ENCODE data around the gene HEPN1.
A peak's percentile ranks its signal among the peaks of the same experiment; 100 is the strongest.

HEPN1 gene

DNA sequence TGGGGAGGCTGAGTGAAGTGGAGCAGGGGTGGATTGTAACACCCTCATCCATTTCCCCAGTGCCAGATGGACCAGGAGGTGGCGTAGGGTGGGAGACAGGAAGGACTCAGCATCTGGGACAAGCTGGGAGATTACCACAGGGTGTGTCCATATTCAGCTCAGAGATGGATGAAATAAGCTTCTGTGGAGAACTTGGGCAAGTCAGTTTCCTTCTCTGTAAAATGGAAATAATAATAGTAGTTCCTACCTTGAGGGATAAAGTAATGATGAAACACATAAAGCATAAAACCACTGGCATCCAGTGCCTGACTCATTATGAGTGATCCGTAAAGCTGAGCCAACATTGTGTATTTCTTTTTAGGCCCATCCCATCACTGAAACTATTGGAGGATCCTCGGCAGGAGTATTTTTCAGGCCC, 20.8 kb upstream of the HEPN1 start:
- Histone ChIP-seq H3K4me1 (ENCODE audit: control insufficient read depth in 2 of 2, insufficient read depth in 1 of 2, low read depth in 1 of 2, low read length in 2 of 2) (peaks cover 3 to 8% of the 10 kb centered on the region in 2 donors), H2BK15ac (ENCODE audit: low read length) (no peak overlapping the region), H3K79me1 (ENCODE audit: low read depth, low read length) (no peaks in the 10 kb centered on the region), H3K27ac (replicated peaks; ENCODE audit: low read length) (no peak overlapping the region), H4K91ac (ENCODE audit: low read depth, low read length, poor library complexity) (no peak overlapping the region), H2AFZ (ENCODE audit: low read length) (peak overlapping the region; percentile 92), H3K9me3 (replicated peaks in 1 of 2; ENCODE audit: control insufficient read depth in 2 of 2, insufficient read depth in 1 of 2, low read depth in 1 of 2, low read length in 2 of 2) (no peaks in the 10 kb centered on the region), H3K9ac (ENCODE audit: low read depth, low read length, poor library complexity) (no peak overlapping the region), H3K27me3 (ENCODE audit: control insufficient read depth in 3 of 3, insufficient read depth in 3 of 3, low read depth in 1 of 3, low read length in 3 of 3) (peaks cover 0 to 34% (median 0%) of the 10 kb centered on the region in 3 experiments), H3K14ac (ENCODE audit: low read length) (no peak overlapping the region), H3K23ac (ENCODE audit: low read depth, low read length, poor library complexity) (no peak overlapping the region), H3K36me3 (replicated peaks in 1 of 2; ENCODE audit: control insufficient read depth in 2 of 2, insufficient read depth in 2 of 2, low read length in 2 of 2) (no peaks in the 10 kb centered on the region), H3K4me2 (ENCODE audit: insufficient read depth, low read length, poor library complexity, severe bottlenecking) (no peak overlapping the region), H4K8ac (ENCODE audit: low read depth, low read length) (no peak overlapping the region), H2AK5ac (ENCODE audit: low read depth, low read length) (no peak overlapping the region), H3K18ac (ENCODE audit: low read length) (no peak overlapping the region), H2BK5ac (ENCODE audit: low read length) (no peak overlapping the region), H2BK12ac (ENCODE audit: low read length) (no peak overlapping the region), H3K4me3 (ENCODE audit: low read length in 2 of 2) (no peak overlapping the region), H3K4ac (ENCODE audit: low read length) (no peak overlapping the region), H2BK120ac (ENCODE audit: low read depth, low read length) (no peak overlapping the region)
- DNase-seq (ENCODE audit: low spot score): no peak
- WGBS, 2 donors (ENCODE audit: extremely low coverage in 2 of 2, insufficient read length in 2 of 2, insufficient replicate concordance in 1 of 2): no CpG with 5 or more reads among the region's 3 CpGs

GRCh38 chr11:124898711-124899110, 20.3 kb upstream of the HEPN1 start:
- Histone ChIP-seq H2BK12ac (ENCODE audit: low read length) (no peak overlapping the region), H3K27me3 (ENCODE audit: control insufficient read depth in 3 of 3, insufficient read depth in 3 of 3, low read depth in 1 of 3, low read length in 3 of 3) (peaks cover 0 to 30% (median 0%) of the 10 kb centered on the region in 3 experiments), H2BK5ac (ENCODE audit: low read length) (no peak overlapping the region), H3K27ac (replicated peaks; ENCODE audit: low read length) (no peak overlapping the region), H3K4me2 (ENCODE audit: insufficient read depth, low read length, poor library complexity, severe bottlenecking) (no peak overlapping the region), H3K36me3 (replicated peaks in 1 of 2; ENCODE audit: control insufficient read depth in 2 of 2, insufficient read depth in 2 of 2, low read length in 2 of 2) (no peaks in the 10 kb centered on the region), H2AK5ac (ENCODE audit: low read depth, low read length) (no peak overlapping the region), H2BK120ac (ENCODE audit: low read depth, low read length) (no peak overlapping the region), H3K79me1 (ENCODE audit: low read depth, low read length) (no peaks in the 10 kb centered on the region), H3K4ac (ENCODE audit: low read length) (no peak overlapping the region), H3K18ac (ENCODE audit: low read length) (no peak overlapping the region), H3K4me3 (ENCODE audit: low read length in 2 of 2) (no peak overlapping the region), H3K4me1 (ENCODE audit: control insufficient read depth in 2 of 2, insufficient read depth in 1 of 2, low read depth in 1 of 2, low read length in 2 of 2) (peaks cover 3 to 8% of the 10 kb centered on the region in 2 donors), H3K9me3 (replicated peaks in 1 of 2; ENCODE audit: control insufficient read depth in 2 of 2, insufficient read depth in 1 of 2, low read depth in 1 of 2, low read length in 2 of 2) (no peaks in the 10 kb centered on the region), H3K14ac (ENCODE audit: low read length) (no peak overlapping the region), H4K8ac (ENCODE audit: low read depth, low read length) (no peak overlapping the region), H4K91ac (ENCODE audit: low read depth, low read length, poor library complexity) (no peak overlapping the region), H2AFZ (ENCODE audit: low read length) (peak overlapping the region; percentile 92), H3K23ac (ENCODE audit: low read depth, low read length, poor library complexity) (no peak overlapping the region), H2BK15ac (ENCODE audit: low read length) (no peak overlapping the region), H3K9ac (ENCODE audit: low read depth, low read length, poor library complexity) (no peak overlapping the region)
- WGBS, 2 donors (ENCODE audit: extremely low coverage in 2 of 2, insufficient read length in 2 of 2, insufficient replicate concordance in 1 of 2): no CpG with 5 or more reads among the region's 5 CpGs
- no peak for DNase-seq (ENCODE audit: low spot score)

DNA sequence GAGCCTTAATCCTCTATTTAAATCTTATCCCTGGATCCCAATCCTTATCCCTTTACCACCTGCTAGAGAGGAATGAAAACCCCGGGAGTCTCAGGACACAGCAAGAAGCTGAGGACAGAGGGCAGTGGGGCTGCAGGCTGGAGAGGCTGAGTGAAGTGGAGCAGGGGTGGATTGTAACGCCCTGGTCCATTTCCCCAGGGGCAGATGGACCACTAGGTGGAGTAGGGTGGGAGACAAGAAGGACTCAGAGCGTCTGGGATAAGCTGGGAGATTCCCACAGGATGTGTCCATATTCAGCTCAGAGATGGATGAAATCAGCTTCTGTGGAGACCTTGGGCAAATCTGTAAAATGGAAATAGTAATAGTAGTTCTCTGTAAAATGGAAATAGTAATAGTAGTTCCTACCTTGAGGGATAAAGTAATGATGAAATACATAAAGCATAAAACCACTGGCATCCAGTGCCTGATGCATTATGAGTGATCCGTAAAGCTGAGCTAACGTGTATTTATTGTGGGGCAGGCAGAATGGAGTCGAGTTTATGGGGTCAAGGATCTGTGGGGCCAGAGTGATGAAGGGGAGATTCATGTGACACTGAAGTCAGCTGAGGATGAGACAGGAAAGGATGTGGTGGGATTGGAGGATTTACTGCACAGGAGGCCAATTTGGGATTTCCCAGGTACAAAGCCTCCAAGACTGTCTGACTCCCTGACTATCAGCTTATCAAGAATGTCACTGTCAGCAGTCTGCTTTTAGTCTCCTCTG, 19.5 kb upstream of the HEPN1 start:
- no CpG with 5 or more reads among the region's 6 CpGs for WGBS, 2 donors (ENCODE audit: extremely low coverage in 2 of 2, insufficient read length in 2 of 2, insufficient replicate concordance in 1 of 2)
- Histone ChIP-seq H3K18ac (ENCODE audit: low read length) (peak overlapping the region; percentile 18), H2BK5ac (ENCODE audit: low read length) (no peak overlapping the region), H2AFZ (ENCODE audit: low read length) (peak overlapping the region; percentile 92), H3K27ac (replicated peaks; ENCODE audit: low read length) (no peak overlapping the region), H3K9ac (ENCODE audit: low read depth, low read length, poor library complexity) (no peak overlapping the region), H4K91ac (ENCODE audit: low read depth, low read length, poor library complexity) (no peak overlapping the region), H3K4me3 (ENCODE audit: low read length in 2 of 2) (no peak overlapping the region), H3K4ac (ENCODE audit: low read length) (no peak overlapping the region), H3K36me3 (replicated peaks in 1 of 2; ENCODE audit: control insufficient read depth in 2 of 2, insufficient read depth in 2 of 2, low read length in 2 of 2) (no peaks in the 10 kb centered on the region), H2BK12ac (ENCODE audit: low read length) (no peak overlapping the region), H2AK5ac (ENCODE audit: low read depth, low read length) (no peak overlapping the region), H3K14ac (ENCODE audit: low read length) (no peak overlapping the region), H3K27me3 (ENCODE audit: control insufficient read depth in 3 of 3, insufficient read depth in 3 of 3, low read depth in 1 of 3, low read length in 3 of 3) (peaks cover 0 to 22% (median 0%) of the 10 kb centered on the region in 3 experiments), H3K23ac (ENCODE audit: low read depth, low read length, poor library complexity) (no peak overlapping the region), H3K79me1 (ENCODE audit: low read depth, low read length) (no peaks in the 10 kb centered on the region), H4K8ac (ENCODE audit: low read depth, low read length) (no peak overlapping the region), H3K4me2 (ENCODE audit: insufficient read depth, low read length, poor library complexity, severe bottlenecking) (no peak overlapping the region), H2BK120ac (ENCODE audit: low read depth, low read length) (no peak overlapping the region), H3K9me3 (replicated peaks in 1 of 2; ENCODE audit: control insufficient read depth in 2 of 2, insufficient read depth in 1 of 2, low read depth in 1 of 2, low read length in 2 of 2) (no peaks in the 10 kb centered on the region), H2BK15ac (ENCODE audit: low read length) (no peak overlapping the region), H3K4me1 (ENCODE audit: control insufficient read depth in 2 of 2, insufficient read depth in 1 of 2, low read depth in 1 of 2, low read length in 2 of 2) (peaks cover 3 to 8% of the 10 kb centered on the region in 2 donors)
- no peak for DNase-seq (ENCODE audit: low spot score)

DNA sequence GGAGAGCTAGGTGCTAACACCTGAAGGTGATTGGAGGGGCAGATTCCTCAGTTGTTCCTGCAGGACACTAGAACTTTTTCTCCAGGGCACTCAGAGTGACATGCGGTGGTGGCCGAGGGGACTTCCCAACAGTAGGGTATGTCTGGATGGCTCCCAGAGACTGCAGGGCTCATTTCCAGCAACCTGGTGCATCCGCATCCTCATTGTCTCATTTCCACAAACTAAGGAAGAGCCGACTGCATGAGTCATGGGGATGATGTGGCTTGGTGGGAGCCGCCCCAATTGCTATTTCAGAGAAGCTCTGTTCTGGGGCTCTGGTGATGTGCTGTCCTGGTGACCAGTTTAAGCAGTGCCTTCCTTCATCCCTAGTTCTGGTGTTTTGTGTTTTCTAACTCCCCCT, 18.6 kb upstream of the HEPN1 start:
- Histone ChIP-seq H3K27ac (replicated peaks; ENCODE audit: low read length) (no peak overlapping the region), H3K23ac (ENCODE audit: low read depth, low read length, poor library complexity) (no peak overlapping the region)
- no CpG with 5 or more reads among the region's 5 CpGs for WGBS, 2 donors (ENCODE audit: extremely low coverage in 2 of 2, insufficient read length in 2 of 2, insufficient replicate concordance in 1 of 2)

More for the DNA sequence above, 18.6 kb upstream of the HEPN1 start:
- H3K18ac ChIP-seq (ENCODE audit: low read length): no peak overlapping the region
- H2AFZ ChIP-seq (ENCODE audit: low read length): no peak overlapping the region
- no peak overlapping the region for H2AK5ac ChIP-seq (ENCODE audit: low read depth, low read length)
- H3K9ac ChIP-seq (ENCODE audit: low read depth, low read length, poor library complexity): no peak overlapping the region
- H3K4me3 ChIP-seq (ENCODE audit: low read length in 2 of 2): no peak overlapping the region
- no peaks in the 10 kb centered on the region for H3K36me3 ChIP-seq (replicated peaks in 1 of 2; ENCODE audit: control insufficient read depth in 2 of 2, insufficient read depth in 2 of 2, low read length in 2 of 2)
- H3K4ac ChIP-seq (ENCODE audit: low read length): no peak overlapping the region
- no peak overlapping the region for H2BK15ac ChIP-seq (ENCODE audit: low read length)
- H2BK120ac ChIP-seq (ENCODE audit: low read depth, low read length): no peak overlapping the region
- no peak overlapping the region for H4K91ac ChIP-seq (ENCODE audit: low read depth, low read length, poor library complexity)
- H3K4me1 ChIP-seq (ENCODE audit: control insufficient read depth in 2 of 2, insufficient read depth in 1 of 2, low read depth in 1 of 2, low read length in 2 of 2): peaks cover 3 to 8% of the 10 kb centered on the region in 2 donors
- H4K8ac ChIP-seq (ENCODE audit: low read depth, low read length): no peak overlapping the region
- DNase-seq (ENCODE audit: low spot score): no peak
- no peaks in the 10 kb centered on the region for H3K9me3 ChIP-seq (replicated peaks in 1 of 2; ENCODE audit: control insufficient read depth in 2 of 2, insufficient read depth in 1 of 2, low read depth in 1 of 2, low read length in 2 of 2)
- no peak overlapping the region for H3K4me2 ChIP-seq (ENCODE audit: insufficient read depth, low read length, poor library complexity, severe bottlenecking)
- no peak overlapping the region for H3K14ac ChIP-seq (ENCODE audit: low read length)
- H3K27me3 ChIP-seq (ENCODE audit: control insufficient read depth in 3 of 3, insufficient read depth in 3 of 3, low read depth in 1 of 3, low read length in 3 of 3): peaks cover 0 to 19% (median 0%) of the 10 kb centered on the region in 3 experiments
- H3K79me1 ChIP-seq (ENCODE audit: low read depth, low read length): no peaks in the 10 kb centered on the region
- H2BK5ac ChIP-seq (ENCODE audit: low read length): no peak overlapping the region
- no peak overlapping the region for H2BK12ac ChIP-seq (ENCODE audit: low read length)
